ENCODE results near the gene TMEM233. TPM values are rescaled to one million over a fixed set of nuclear protein-coding genes. Genes with fewer than 3 reads are reported as not detected.

Gene TMEM233
- total and polyA plus RNA-seq, 2 experiments from 2014 or later = 0.24 to 0.71 TPM

GRCh38 chr12:119666226-119666795 lies 72.7 kb downstream of the TMEM233 start:
- Histone ChIP-seq H3K27me3 (ENCODE audit: insufficient read depth) (no peaks in the 10 kb centered on the region), H3K4me1 (ENCODE audit: insufficient read depth) (no peaks in the 10 kb centered on the region; the same call in 1 of the 2 replicates), H3F3A (replicated peaks; ENCODE audit: low read depth) (peaks cover 4% of the 10 kb centered on the region), H3K4me2 (no peak overlapping the region), H3K79me2 (replicated peaks; ENCODE audit: insufficient read depth) (peaks cover 30% of the 10 kb centered on the region), H3K36me3 (ENCODE audit: insufficient read depth) (peaks cover 5% of the 10 kb centered on the region; the same call in 1 of the 2 replicates), H4K20me1 (replicated peaks; ENCODE audit: insufficient read depth) (peaks cover 9% of the 10 kb centered on the region; the same call in 1 of the 2 replicates), H3K9me2 (ENCODE audit: insufficient read depth) (no peaks in the 10 kb centered on the region), H3K4me3 (no peak overlapping the region), H3K27ac (ENCODE audit: low read depth) (no peak overlapping the region), H2AFZ (no peak overlapping the region; the same call in 1 of the 2 replicates)
- ATAC-seq (no peak), DNase-seq (ENCODE audit: low spot score) (no peak)
- H3K9me3 Mint-ChIP-seq = no peaks in the 10 kb centered on the region
- H3K27ac Mint-ChIP-seq = no peak overlapping the region
- peaks cover 3% of the 10 kb centered on the region for H3K27me3 Mint-ChIP-seq (ENCODE audit: insufficient read depth, low read depth, poor library complexity)
- H3K4me1 Mint-ChIP-seq = peaks cover 10% of the 10 kb centered on the region
- TF ChIP-seq NANOG (IDR thresholded peaks at IDR 0.05; ENCODE audit: borderline replicate concordance) (no peak), EZH2 (IDR thresholded peaks at IDR 0.05; ENCODE audit: low read depth, unreplicated experiment) (no peak), CTCF (conservative IDR thresholded peaks at IDR 0.05; ENCODE audit: low read depth in 2 of 2) (no peak), JUNB (IDR thresholded peaks at IDR 0.05; ENCODE audit: unreplicated experiment) (no peak), ZNF331 (CRISPR knock-in tag; IDR thresholded peaks at IDR 0.05; ENCODE audit: low read depth) (no peak), EZH2phosphoT487 (IDR thresholded peaks at IDR 0.05; ENCODE audit: unreplicated experiment) (no peak), POLR2AphosphoS5 (IDR thresholded peaks at IDR 0.05; ENCODE audit: low read depth) (no peak), STAT1 (IDR thresholded peaks at IDR 0.05; ENCODE audit: unreplicated experiment) (no peak), ETS1 (IDR thresholded peaks at IDR 0.05) (no peak), CREB1 (CRISPR knock-in tag; IDR thresholded peaks at IDR 0.05; ENCODE audit: low read depth) (no peak), ZNF114 (CRISPR knock-in tag; IDR thresholded peaks at IDR 0.05) (no peak)
- TF ChIP-seq, protein P1, sequence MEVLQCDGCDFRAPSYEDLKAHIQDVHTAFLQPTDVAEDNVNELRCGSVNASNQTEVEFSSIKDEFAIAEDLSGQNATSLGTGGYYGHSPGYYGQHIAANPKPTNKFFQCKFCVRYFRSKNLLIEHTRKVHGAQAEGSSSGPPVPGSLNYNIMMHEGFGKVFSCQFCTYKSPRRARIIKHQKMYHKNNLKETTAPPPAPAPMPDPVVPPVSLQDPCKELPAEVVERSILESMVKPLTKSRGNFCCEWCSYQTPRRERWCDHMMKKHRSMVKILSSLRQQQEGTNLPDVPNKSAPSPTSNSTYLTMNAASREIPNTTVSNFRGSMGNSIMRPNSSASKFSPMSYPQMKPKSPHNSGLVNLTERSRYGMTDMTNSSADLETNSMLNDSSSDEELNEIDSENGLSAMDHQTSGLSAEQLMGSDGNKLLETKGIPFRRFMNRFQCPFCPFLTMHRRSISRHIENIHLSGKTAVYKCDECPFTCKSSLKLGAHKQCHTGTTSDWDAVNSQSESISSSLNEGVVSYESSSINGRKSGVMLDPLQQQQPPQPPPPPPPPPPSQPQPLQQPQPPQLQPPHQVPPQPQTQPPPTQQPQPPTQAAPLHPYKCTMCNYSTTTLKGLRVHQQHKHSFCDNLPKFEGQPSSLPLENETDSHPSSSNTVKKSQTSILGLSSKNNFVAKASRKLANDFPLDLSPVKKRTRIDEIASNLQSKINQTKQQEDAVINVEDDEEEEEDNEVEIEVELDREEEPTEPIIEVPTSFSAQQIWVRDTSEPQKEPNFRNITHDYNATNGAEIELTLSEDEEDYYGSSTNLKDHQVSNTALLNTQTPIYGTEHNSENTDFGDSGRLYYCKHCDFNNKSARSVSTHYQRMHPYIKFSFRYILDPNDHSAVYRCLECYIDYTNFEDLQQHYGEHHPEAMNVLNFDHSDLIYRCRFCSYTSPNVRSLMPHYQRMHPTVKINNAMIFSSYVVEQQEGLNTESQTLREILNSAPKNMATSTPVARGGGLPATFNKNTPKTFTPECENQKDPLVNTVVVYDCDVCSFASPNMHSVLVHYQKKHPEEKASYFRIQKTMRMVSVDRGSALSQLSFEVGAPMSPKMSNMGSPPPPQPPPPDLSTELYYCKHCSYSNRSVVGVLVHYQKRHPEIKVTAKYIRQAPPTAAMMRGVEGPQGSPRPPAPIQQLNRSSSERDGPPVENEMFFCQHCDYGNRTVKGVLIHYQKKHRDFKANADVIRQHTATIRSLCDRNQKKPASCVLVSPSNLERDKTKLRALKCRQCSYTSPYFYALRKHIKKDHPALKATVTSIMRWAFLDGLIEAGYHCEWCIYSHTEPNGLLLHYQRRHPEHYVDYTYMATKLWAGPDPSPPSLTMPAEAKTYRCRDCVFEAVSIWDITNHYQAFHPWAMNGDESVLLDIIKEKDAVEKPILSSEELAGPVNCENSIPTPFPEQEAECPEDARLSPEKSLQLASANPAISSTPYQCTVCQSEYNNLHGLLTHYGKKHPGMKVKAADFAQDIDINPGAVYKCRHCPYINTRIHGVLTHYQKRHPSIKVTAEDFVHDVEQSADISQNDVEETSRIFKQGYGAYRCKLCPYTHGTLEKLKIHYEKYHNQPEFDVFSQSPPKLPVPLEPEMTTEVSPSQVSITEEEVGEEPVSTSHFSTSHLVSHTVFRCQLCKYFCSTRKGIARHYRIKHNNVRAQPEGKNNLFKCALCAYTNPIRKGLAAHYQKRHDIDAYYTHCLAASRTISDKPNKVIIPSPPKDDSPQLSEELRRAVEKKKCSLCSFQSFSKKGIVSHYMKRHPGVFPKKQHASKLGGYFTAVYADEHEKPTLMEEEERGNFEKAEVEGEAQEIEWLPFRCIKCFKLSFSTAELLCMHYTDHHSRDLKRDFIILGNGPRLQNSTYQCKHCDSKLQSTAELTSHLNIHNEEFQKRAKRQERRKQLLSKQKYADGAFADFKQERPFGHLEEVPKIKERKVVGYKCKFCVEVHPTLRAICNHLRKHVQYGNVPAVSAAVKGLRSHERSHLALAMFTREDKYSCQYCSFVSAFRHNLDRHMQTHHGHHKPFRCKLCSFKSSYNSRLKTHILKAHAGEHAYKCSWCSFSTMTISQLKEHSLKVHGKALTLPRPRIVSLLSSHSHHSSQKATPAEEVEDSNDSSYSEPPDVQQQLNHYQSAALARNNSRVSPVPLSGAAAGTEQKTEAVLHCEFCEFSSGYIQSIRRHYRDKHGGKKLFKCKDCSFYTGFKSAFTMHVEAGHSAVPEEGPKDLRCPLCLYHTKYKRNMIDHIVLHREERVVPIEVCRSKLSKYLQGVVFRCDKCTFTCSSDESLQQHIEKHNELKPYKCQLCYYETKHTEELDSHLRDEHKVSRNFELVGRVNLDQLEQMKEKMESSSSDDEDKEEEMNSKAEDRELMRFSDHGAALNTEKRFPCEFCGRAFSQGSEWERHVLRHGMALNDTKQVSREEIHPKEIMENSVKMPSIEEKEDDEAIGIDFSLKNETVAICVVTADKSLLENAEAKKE (CRISPR knock-in tag; IDR thresholded peaks at IDR 0.05) = no peak
- TF ChIP-seq, protein P2, sequence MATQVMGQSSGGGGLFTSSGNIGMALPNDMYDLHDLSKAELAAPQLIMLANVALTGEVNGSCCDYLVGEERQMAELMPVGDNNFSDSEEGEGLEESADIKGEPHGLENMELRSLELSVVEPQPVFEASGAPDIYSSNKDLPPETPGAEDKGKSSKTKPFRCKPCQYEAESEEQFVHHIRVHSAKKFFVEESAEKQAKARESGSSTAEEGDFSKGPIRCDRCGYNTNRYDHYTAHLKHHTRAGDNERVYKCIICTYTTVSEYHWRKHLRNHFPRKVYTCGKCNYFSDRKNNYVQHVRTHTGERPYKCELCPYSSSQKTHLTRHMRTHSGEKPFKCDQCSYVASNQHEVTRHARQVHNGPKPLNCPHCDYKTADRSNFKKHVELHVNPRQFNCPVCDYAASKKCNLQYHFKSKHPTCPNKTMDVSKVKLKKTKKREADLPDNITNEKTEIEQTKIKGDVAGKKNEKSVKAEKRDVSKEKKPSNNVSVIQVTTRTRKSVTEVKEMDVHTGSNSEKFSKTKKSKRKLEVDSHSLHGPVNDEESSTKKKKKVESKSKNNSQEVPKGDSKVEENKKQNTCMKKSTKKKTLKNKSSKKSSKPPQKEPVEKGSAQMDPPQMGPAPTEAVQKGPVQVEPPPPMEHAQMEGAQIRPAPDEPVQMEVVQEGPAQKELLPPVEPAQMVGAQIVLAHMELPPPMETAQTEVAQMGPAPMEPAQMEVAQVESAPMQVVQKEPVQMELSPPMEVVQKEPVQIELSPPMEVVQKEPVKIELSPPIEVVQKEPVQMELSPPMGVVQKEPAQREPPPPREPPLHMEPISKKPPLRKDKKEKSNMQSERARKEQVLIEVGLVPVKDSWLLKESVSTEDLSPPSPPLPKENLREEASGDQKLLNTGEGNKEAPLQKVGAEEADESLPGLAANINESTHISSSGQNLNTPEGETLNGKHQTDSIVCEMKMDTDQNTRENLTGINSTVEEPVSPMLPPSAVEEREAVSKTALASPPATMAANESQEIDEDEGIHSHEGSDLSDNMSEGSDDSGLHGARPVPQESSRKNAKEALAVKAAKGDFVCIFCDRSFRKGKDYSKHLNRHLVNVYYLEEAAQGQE (IDR thresholded peaks at IDR 0.05; ENCODE audit: unreplicated experiment) = no peak
- H3K36me3 Mint-ChIP-seq (ENCODE audit: low read depth) = peaks cover 20% of the 10 kb centered on the region
- no peak overlapping the region for H3K4me3 Mint-ChIP-seq

All from GM23338 (cell line).